GM19193 (cell line): ENCODE measurements around the gene BRPF3.

Source experiments
- POLR2A ChIP-seq: IDR thresholded peaks from 4 replicates; pipeline ENCODE4 v1.6.1; 2011; ENCODE audit not compliant: insufficient read depth, insufficient read length; ENCODE audit errors: extremely low read depth

Gene BRPF3

GRCh38 chr6:36216559-36216958 is 20.0 kb downstream of the BRPF3 start:
- TF ChIP-seq POLR2A = no peak

GRCh38 chr6:36217188-36217587 is 20.6 kb downstream of the BRPF3 start:
- TF ChIP-seq POLR2A = no peak

- no peak for TF ChIP-seq POLR2A
Observed at GRCh38 chr6:36217946-36218345, 21.4 kb downstream of the BRPF3 start.

GRCh38 chr6:36219081-36219480 is 22.5 kb downstream of the BRPF3 start:
- no peak for TF ChIP-seq POLR2A

GRCh38 chr6:36220226-36220625 is 23.7 kb downstream of the BRPF3 start:
- TF ChIP-seq POLR2A = no peak

GRCh38 chr6:36221674-36222073 is 25.1 kb downstream of the BRPF3 start:
- TF ChIP-seq POLR2A = no peak

GRCh38 chr6:36222924-36223323 is 26.4 kb downstream of the BRPF3 start:
- no peak for TF ChIP-seq POLR2A

- no peak for TF ChIP-seq POLR2A
Observed at GRCh38 chr6:36223706-36224105, 27.2 kb downstream of the BRPF3 start.

GRCh38 chr6:36224918-36225461 is 28.4 kb downstream of the BRPF3 start:
- TF ChIP-seq POLR2A = no peak

- TF ChIP-seq POLR2A = no peak
Observed at GRCh38 chr6:36226438-36227047, 30.0 kb downstream of the BRPF3 start.

GRCh38 chr6:36227379-36228228 is 31.1 kb downstream of the BRPF3 start:
- TF ChIP-seq POLR2A = no peak

- no peak for TF ChIP-seq POLR2A
Observed at GRCh38 chr6:36229223-36229622, 32.7 kb downstream of the BRPF3 start.

GRCh38 chr6:36230371-36230770 is 33.8 kb downstream of the BRPF3 start:
- no peak for TF ChIP-seq POLR2A

GRCh38 chr6:36232172-36232571 is 35.6 kb downstream of the BRPF3 start:
- no peak for TF ChIP-seq POLR2A

- TF ChIP-seq POLR2A = no peak
Observed at GRCh38 chr6:36235309-36235708, 38.8 kb downstream of the BRPF3 start.

- TF ChIP-seq POLR2A = no peak
Observed at GRCh38 chr6:36235862-36236261, 39.3 kb downstream of the BRPF3 start.

- TF ChIP-seq POLR2A = no peak
Observed at GRCh38 chr6:36239774-36240173, 43.2 kb downstream of the BRPF3 start.

- no peak for TF ChIP-seq POLR2A
Observed at GRCh38 chr6:36241728-36242127, 45.2 kb downstream of the BRPF3 start.
